Measurements from ENCODE around the gene MIF4GD.

DNA sequence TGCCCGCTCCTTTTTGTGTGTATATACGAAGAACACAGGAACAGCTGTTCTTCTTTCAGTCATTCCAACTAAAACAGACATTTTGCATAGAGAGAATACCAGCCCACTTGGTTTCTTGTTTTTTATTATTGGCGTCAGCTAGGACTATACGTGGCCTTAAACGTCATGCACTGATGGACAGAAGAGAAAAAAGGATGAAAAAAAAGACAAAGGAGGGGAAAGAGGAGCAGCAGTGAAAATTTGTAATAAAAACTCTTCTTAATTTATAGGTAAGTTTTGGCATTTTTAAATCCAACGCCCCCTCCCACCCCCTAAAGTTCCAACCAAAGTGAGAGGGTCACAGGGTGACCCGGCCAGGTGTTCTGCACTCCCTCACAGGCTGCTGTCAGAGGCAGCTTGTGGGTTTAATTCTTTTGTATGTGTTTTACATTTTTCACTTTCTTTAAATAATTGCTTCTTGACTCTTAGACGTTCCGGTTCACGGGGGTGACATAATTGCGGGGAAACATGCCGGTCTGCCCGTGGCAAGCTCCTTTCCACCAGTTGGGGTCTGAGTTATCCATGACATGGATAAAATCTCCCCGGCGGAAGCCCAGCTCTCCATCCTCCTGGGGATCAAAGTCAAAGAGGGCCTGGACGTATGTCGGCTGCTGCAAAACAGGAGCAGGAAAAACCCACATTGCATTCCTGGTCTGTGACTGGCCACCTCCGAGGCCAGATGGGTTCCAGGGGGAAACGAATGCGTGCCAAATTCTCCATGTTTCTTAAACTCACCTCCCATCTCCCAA lies 49.1 kb upstream of the MIF4GD start:
- TF ChIP-seq CTCF (IDR thresholded peaks at IDR 0.05) (no peak), POLR2A (IDR thresholded peaks at IDR 0.05; ENCODE audit: low read depth) (no peak)
